Measurements from ENCODE around the gene PLXNA4. TPM values are rescaled to one million over a fixed set of nuclear protein-coding genes. Genes with fewer than 3 reads are reported as not detected.

Gene PLXNA4
- total and polyA plus RNA-seq, 2 experiments from 2014 or later, result 0.32 TPM; not detected in 1

GRCh38 chr7:132578826-132579225, 2.6 kb upstream of the PLXNA4 start:
- peaks cover 46% of the 10 kb centered on the region for H3K27me3 ChIP-seq (replicated peaks; ENCODE audit: insufficient read depth)
- no peak overlapping the region for H3K9ac ChIP-seq
- H3K27ac ChIP-seq, result no peak overlapping the region
- no peaks in the 10 kb centered on the region for H3K9me3 ChIP-seq (ENCODE audit: low read depth)
- no peaks in the 10 kb centered on the region for H3K4me1 ChIP-seq (ENCODE audit: insufficient read depth)
- H3F3A ChIP-seq (ENCODE audit: insufficient read depth), result 0 out of 2 replicates have a peak, but pooled peaks cover 7% of the 10 kb centered on the region
- no peaks in the 10 kb centered on the region for H3K9me2 ChIP-seq (ENCODE audit: insufficient read depth)
- H3K79me2 ChIP-seq (ENCODE audit: insufficient read depth), result no peaks in the 10 kb centered on the region
- no peaks in the 10 kb centered on the region for H4K20me1 ChIP-seq (ENCODE audit: insufficient read depth)
- TF ChIP-seq EZH2phosphoT487 (IDR thresholded peaks at IDR 0.05; ENCODE audit: insufficient read depth, low read depth) (no peak), EZH2 (IDR thresholded peaks at IDR 0.05; ENCODE audit: insufficient read depth, poor library complexity, severe bottlenecking) (no peak)
- in situ Hi-C loops (cut with MboI), result no loop called here
- H3K36me3 ChIP-seq (ENCODE audit: low read depth), result no peaks in the 10 kb centered on the region
- no peak overlapping the region for H3K4me2 ChIP-seq (ENCODE audit: unreplicated experiment)
- no peak overlapping the region for H2AFZ ChIP-seq
- no peak overlapping the region for H3K4me3 ChIP-seq
- DNase-seq, result no peak
- WGBS, 2 experiments (ENCODE audit: low coverage in 1 of 2, low lambda C conversion rate in 2 of 2, missing lambda C conversion rate in 2 of 2), result 73 to 75% methylated on average over 3 of the region's 3 CpGs

- 90 to 92% methylated on average over 3 of the region's 3 CpGs for WGBS, 2 experiments (ENCODE audit: low coverage in 1 of 2, low lambda C conversion rate in 2 of 2, missing lambda C conversion rate in 2 of 2)
- H3K27ac ChIP-seq, result no peak overlapping the region
- DNase-seq, result no peak
- 0 out of 2 replicates have a peak, but pooled peaks cover 7% of the 10 kb centered on the region for H3F3A ChIP-seq (ENCODE audit: insufficient read depth)
- no peaks in the 10 kb centered on the region for H4K20me1 ChIP-seq (ENCODE audit: insufficient read depth)
- no peaks in the 10 kb centered on the region for H3K9me3 ChIP-seq (ENCODE audit: low read depth)
- H3K27me3 ChIP-seq (replicated peaks; ENCODE audit: insufficient read depth), result peaks cover 55% of the 10 kb centered on the region
- in situ Hi-C loops (cut with MboI), result no loop called here
- no peak overlapping the region for H3K4me3 ChIP-seq
- TF ChIP-seq EZH2phosphoT487 (IDR thresholded peaks at IDR 0.05; ENCODE audit: insufficient read depth, low read depth), result no peak
- no peak for TF ChIP-seq EZH2 (IDR thresholded peaks at IDR 0.05; ENCODE audit: insufficient read depth, poor library complexity, severe bottlenecking)
- H2AFZ ChIP-seq, result no peak overlapping the region
- H3K9me2 ChIP-seq (ENCODE audit: insufficient read depth), result no peaks in the 10 kb centered on the region
- no peaks in the 10 kb centered on the region for H3K79me2 ChIP-seq (ENCODE audit: insufficient read depth)
- no peaks in the 10 kb centered on the region for H3K36me3 ChIP-seq (ENCODE audit: low read depth)
- no peaks in the 10 kb centered on the region for H3K4me1 ChIP-seq (ENCODE audit: insufficient read depth)
- no peak overlapping the region for H3K4me2 ChIP-seq (ENCODE audit: unreplicated experiment)
- H3K9ac ChIP-seq, result no peak overlapping the region
Observed at GRCh38 chr7:132578050-132578370, 1.7 kb upstream of the PLXNA4 start.

GRCh38 chr7:132577206-132578049, 1.2 kb upstream of the PLXNA4 start:
- Histone ChIP-seq H3F3A (ENCODE audit: insufficient read depth) (0 out of 2 replicates have a peak, but pooled peaks cover 7% of the 10 kb centered on the region), H4K20me1 (ENCODE audit: insufficient read depth) (no peaks in the 10 kb centered on the region), H3K27ac (no peak overlapping the region), H3K9me2 (ENCODE audit: insufficient read depth) (no peaks in the 10 kb centered on the region), H3K36me3 (ENCODE audit: low read depth) (no peaks in the 10 kb centered on the region), H3K9ac (no peak overlapping the region), H2AFZ (no peak overlapping the region), H3K4me1 (ENCODE audit: insufficient read depth) (no peaks in the 10 kb centered on the region), H3K4me2 (ENCODE audit: unreplicated experiment) (no peak overlapping the region), H3K27me3 (replicated peaks; ENCODE audit: insufficient read depth) (peaks cover 58% of the 10 kb centered on the region), H3K9me3 (ENCODE audit: low read depth) (no peaks in the 10 kb centered on the region), H3K79me2 (ENCODE audit: insufficient read depth) (no peaks in the 10 kb centered on the region), H3K4me3 (no peak overlapping the region)
- TF ChIP-seq EZH2phosphoT487 (IDR thresholded peaks at IDR 0.05; ENCODE audit: insufficient read depth, low read depth), result no peak
- TF ChIP-seq EZH2 (IDR thresholded peaks at IDR 0.05; ENCODE audit: insufficient read depth, poor library complexity, severe bottlenecking), result peak; percentile 79
- WGBS, 2 experiments (ENCODE audit: low coverage in 1 of 2, low lambda C conversion rate in 2 of 2, missing lambda C conversion rate in 2 of 2), result 14% methylated on average over 16 to 33 of the region's 65 CpGs
- in situ Hi-C loops (cut with MboI), result no loop called here
- DNase-seq, result peak; percentile 72

GRCh38 chr7:132576721-132577085, 433 bp upstream of the PLXNA4 start:
- no peak for TF ChIP-seq EZH2phosphoT487 (IDR thresholded peaks at IDR 0.05; ENCODE audit: insufficient read depth, low read depth)
- TF ChIP-seq EZH2 (IDR thresholded peaks at IDR 0.05; ENCODE audit: insufficient read depth, poor library complexity, severe bottlenecking), result no peak
- no peak overlapping the region for H3K27ac ChIP-seq
- no peaks in the 10 kb centered on the region for H3K36me3 ChIP-seq (ENCODE audit: low read depth)
- peak overlapping the region; percentile 61 for H3K4me3 ChIP-seq
- peak; percentile 26 for DNase-seq
- no peaks in the 10 kb centered on the region for H3K4me1 ChIP-seq (ENCODE audit: insufficient read depth)
- peak overlapping the region; percentile 37 for H3K4me2 ChIP-seq (ENCODE audit: unreplicated experiment)
- H2AFZ ChIP-seq, result peak overlapping the region; percentile 57
- 0 out of 2 replicates have a peak, but pooled peaks cover 7% of the 10 kb centered on the region for H3F3A ChIP-seq (ENCODE audit: insufficient read depth)
- H3K9ac ChIP-seq, result no peak overlapping the region
- H4K20me1 ChIP-seq (ENCODE audit: insufficient read depth), result no peaks in the 10 kb centered on the region
- in situ Hi-C loops (cut with MboI), result no loop called here
- H3K9me2 ChIP-seq (ENCODE audit: insufficient read depth), result no peaks in the 10 kb centered on the region
- peaks cover 58% of the 10 kb centered on the region for H3K27me3 ChIP-seq (replicated peaks; ENCODE audit: insufficient read depth)
- no peaks in the 10 kb centered on the region for H3K9me3 ChIP-seq (ENCODE audit: low read depth)
- 1 to 2% methylated on average over 10 to 49 of the region's 55 CpGs for WGBS, 2 experiments (ENCODE audit: low coverage in 1 of 2, low lambda C conversion rate in 2 of 2, missing lambda C conversion rate in 2 of 2)
- no peaks in the 10 kb centered on the region for H3K79me2 ChIP-seq (ENCODE audit: insufficient read depth)

All from GM23248 (cell line).